Thoracic aorta (tissue), 2 donors: ENCODE measurements around the gene MDM4. TPM values are rescaled to one million over a fixed set of nuclear protein-coding genes. Genes with fewer than 3 reads are reported as not detected.

Experiments used
- ATAC-seq: fragments of 150-250 bp; one replicate; pipeline ENCODE4 v1.8.0; 2017; ENCODE audit warnings: low read depth; ENCODE audit not compliant: insufficient number of reproducible peaks, low FRiP score
- DNase-seq: peaks from one replicate; pipeline ENCODE4 v3.0.0-alpha.2; 2020; ENCODE audit warnings: low spot score
- H3K27ac ChIP-seq, 2 donors: fragments of 200-600 bp; sonication (generic); 1 replicate in 1 of 2; 2 replicates in 1 of 2; pipeline ENCODE4 v1.5.1; 2016; ENCODE audit warnings: mild to moderate bottlenecking in 2 of 2, moderate library complexity in 2 of 2
- H3K27me3 ChIP-seq: fragments of 200-600 bp; sonication (generic); replicated peaks from 2 replicates; pipeline ENCODE4 v1.6.0; 2016; ENCODE audit warnings: mild to moderate bottlenecking; ENCODE audit not compliant: insufficient read depth
- H3K36me3 ChIP-seq: fragments of 200-600 bp; sonication (generic); one replicate; pipeline ENCODE4 v1.5.1; 2016
- H3K4me1 ChIP-seq, 2 donors: fragments of 200-600 bp; sonication (generic); 1 replicate in 1 of 2; 2 replicates in 1 of 2; pipeline versions ENCODE4 v1.5.1 to v1.6.0; 2016; ENCODE audit warnings: low read depth in 2 of 2, mild to moderate bottlenecking in 1 of 2; ENCODE audit not compliant: control insufficient read depth in 1 of 2
- H3K4me3 ChIP-seq: fragments of 200-600 bp; sonication (generic); 2 replicates; pipeline ENCODE4 v1.5.1; 2016; ENCODE audit warnings: mild to moderate bottlenecking
- H3K9me3 ChIP-seq: fragments of 200-600 bp; sonication (generic); 2 replicates; pipeline ENCODE4 v1.5.1; 2016
- CTCF ChIP-seq: fragments of 200-600 bp; sonication (generic); IDR thresholded peaks from one replicate; pipeline ENCODE4 v1.5.1; 2019; ENCODE audit warnings: antibody characterized with exemption
- total RNA-seq, 2 donors: library from RNA; depleted of rRNA; stranded (reverse); fragments of >200 nt; gene quantifications; one replicate each; pipeline versions ENCODE4 v1.1.0 to v1.2.3, GENCODE V29; 2016

MDM4 gene
- 100 to 1,000 TPM in 1 of 2 donors, 10 to 100 TPM in 1; 79.9 to 126 TPM for total RNA-seq

- peak; percentile 96 for ATAC-seq
- Histone ChIP-seq H3K27me3 (no peaks in the 10 kb centered on the region), H3K27ac (peak within 1 kb of the TSS; percentile 84 to 92)
Measured at GRCh38 chr1:204516180-204516879, at the start of gene MDM4. TSS of gene MDM4 (plus strand) at chr1:204516406. CDS start at chr1:204525519, 9,113 bp downstream.

DNA sequence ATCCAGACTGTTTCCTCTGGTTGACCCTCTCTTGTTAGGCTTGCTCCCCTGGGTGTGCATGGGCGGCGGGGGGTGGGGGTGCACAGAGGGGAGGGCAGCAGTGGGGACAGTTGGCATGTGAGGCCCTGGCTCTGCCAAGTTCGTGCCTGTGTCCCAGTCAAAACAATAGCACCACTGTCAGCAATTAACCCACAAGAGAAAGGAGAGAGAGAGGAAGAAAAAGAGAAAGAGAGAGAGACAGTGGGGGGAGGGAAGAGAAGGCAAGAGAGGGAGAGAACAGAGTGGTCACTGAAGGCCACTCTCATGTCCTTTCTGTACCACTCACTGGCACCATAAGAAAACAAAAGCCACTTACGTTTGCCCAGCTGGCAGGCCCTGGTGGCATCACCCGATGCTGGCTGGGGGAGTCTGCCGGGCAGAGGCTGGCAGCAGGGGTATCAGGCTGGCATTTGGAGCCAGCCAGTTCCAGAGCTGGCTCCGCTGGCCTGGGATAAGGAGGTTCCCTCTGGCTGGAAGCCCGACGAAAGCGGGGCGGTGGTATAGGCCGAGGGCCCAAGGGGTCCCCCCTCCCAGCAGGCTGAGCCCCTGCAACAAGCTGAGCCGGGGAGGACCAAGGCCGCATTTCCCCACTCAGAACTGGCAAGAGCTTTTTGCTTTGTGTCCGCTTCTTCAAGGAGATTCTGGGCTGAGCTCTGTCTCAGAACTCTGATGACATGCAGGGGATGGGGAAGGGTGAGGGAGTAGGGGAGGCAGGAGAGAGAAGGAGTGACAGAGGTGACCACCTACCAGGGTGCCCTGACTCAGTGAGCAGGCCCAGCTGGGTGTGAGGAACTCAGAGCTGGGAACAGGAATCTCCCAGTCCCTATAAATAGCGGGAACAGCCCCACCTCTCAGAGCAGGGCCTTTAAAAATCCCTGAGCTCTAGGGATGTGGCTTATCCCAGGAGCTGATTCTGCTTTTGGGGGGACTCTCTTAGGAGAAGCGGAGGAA lies 49.5 kb upstream of the MDM4 start:
- ATAC-seq (peak; percentile 80), DNase-seq (no peak)
- Histone ChIP-seq H3K9me3 (no peaks in the 10 kb centered on the region), H3K4me3 (peak overlapping the region; percentile 64), H3K27me3 (no peaks in the 10 kb centered on the region), H3K4me1 (peaks cover 39 to 76% of the 10 kb centered on the region in 2 donors), H3K36me3 (no peaks in the 10 kb centered on the region), H3K27ac (peak overlapping the region; percentile 90 to 96)
- TF ChIP-seq CTCF, result no peak

More at GRCh38 chr1:204516180-204516879, at the start of gene MDM4:
- DNase-seq, result peak; percentile 82
- no peaks in the 10 kb centered on the region for H3K9me3 ChIP-seq
- H3K4me3 ChIP-seq, result peak within 1 kb of the TSS; percentile 84
- TF ChIP-seq CTCF, result no peak
- peaks cover 12 to 28% of the 10 kb centered on the region in 2 donors for H3K4me1 ChIP-seq
- peaks cover 6% of the 10 kb centered on the region for H3K36me3 ChIP-seq

- peaks cover 37 to 78% of the 10 kb centered on the region in 2 donors for H3K4me1 ChIP-seq
- no peak overlapping the region for H3K4me3 ChIP-seq
- DNase-seq, result no peak
- no peaks in the 10 kb centered on the region for H3K27me3 ChIP-seq
- H3K27ac ChIP-seq, result peak overlapping the region; percentile 90 to 96
- no peaks in the 10 kb centered on the region for H3K9me3 ChIP-seq
- H3K36me3 ChIP-seq, result no peaks in the 10 kb centered on the region
- TF ChIP-seq CTCF, result no peak
- no peak for ATAC-seq
Measured at GRCh38 chr1:204468206-204468605, 48.0 kb upstream of the MDM4 start.

DNA sequence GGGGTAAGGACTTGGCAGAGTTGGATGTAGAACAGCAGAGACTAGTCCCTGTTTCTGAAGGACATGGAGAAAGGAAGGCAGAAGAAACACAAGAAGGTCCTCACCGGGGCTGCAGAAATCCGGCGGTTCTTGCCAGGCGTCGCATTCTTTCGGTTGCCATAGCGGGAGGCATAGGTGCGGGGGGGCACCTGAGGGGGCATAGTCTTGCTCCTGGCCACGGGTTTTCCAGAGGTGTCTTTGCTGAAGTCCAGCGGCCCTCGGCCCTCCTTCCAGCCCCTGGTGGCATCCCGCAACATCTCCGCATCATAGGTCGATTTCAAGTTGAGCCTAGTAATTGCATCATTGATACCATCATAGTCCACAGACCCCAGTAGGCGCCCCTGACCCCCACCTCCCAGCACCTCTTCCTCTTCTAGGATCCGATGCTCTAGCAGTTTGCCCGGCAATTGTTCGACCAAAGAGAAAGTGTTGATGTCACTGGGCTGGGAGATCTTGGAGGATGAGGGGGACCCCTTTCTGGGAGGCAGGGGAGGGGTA lies 47.4 kb upstream of the MDM4 start:
- no peak for TF ChIP-seq CTCF
- peaks cover 33 to 73% of the 10 kb centered on the region in 2 donors for H3K4me1 ChIP-seq

DNA sequence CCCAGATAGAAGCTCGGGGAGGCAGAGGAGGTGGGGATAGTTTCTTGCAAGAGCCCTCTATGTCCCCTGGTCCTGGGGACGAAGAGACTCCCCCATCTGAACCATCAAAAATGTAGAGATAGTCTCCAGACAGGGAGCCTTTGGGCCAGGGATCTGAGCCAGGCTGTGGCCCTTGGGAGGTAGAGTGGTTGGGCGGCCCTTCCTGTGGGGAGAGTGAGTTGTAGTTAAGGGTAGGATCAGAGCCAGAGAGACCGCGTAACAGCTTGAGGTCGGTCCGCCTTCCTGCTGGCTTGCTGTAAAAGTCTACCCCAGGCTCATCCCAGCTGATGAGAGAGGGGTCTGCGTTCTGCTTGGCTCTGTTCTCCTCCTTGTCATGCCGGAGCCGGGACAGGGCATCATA lies 46.9 kb upstream of the MDM4 start:
- ATAC-seq (no peak), DNase-seq (no peak)
- Histone ChIP-seq H3K27me3 (no peaks in the 10 kb centered on the region), H3K4me3 (no peak overlapping the region), H3K4me1 (peaks cover 28 to 71% of the 10 kb centered on the region in 2 donors), H3K36me3 (no peaks in the 10 kb centered on the region), H3K9me3 (no peaks in the 10 kb centered on the region), H3K27ac (peak overlapping the region in 1 of 2 donors; percentile 8)
- no peak for TF ChIP-seq CTCF

More for the DNA sequence above, 47.4 kb upstream of the MDM4 start:
- Histone ChIP-seq H3K9me3 (no peaks in the 10 kb centered on the region), H3K4me3 (no peak overlapping the region), H3K27me3 (no peaks in the 10 kb centered on the region), H3K36me3 (no peaks in the 10 kb centered on the region), H3K27ac (peak overlapping the region; percentile 90 to 96)
- DNase-seq, result no peak
- no peak for ATAC-seq
